H9 (cell line): Measurements from ENCODE around the gene FBXL12. TPM values are rescaled to one million over a fixed set of nuclear protein-coding genes. Genes with fewer than 3 reads are reported as not detected.

Experiments used
- DNase-seq: peaks from one replicate; pipeline ENCODE4 v3.0.0-alpha.2; 2017
- H2AFZ ChIP-seq: one replicate; pipeline ENCODE4 v1.6.1; 2013; ENCODE audit warnings: mild to moderate bottlenecking, low read length, control low read depth, moderate library complexity
- H2AK5ac ChIP-seq: 2 replicates; pipeline ENCODE4 v1.6.1; 2013; ENCODE audit warnings: low read length, control low read depth, mixed read lengths; ENCODE audit not compliant: insufficient read length
- H2BK120ac ChIP-seq: one replicate; pipeline ENCODE4 v1.6.1; 2013; ENCODE audit warnings: low read depth, mild to moderate bottlenecking, low read length, control low read depth, inconsistent platforms; ENCODE audit not compliant: poor library complexity, severe bottlenecking
- H2BK12ac ChIP-seq: 2 replicates; pipeline ENCODE4 v1.6.1; 2013; ENCODE audit warnings: low read length, control low read depth, mixed read lengths, low read depth; ENCODE audit not compliant: insufficient read length
- H2BK15ac ChIP-seq: 2 replicates; pipeline ENCODE4 v1.6.1; 2013; ENCODE audit warnings: low read depth, low read length, control low read depth
- H2BK20ac ChIP-seq: one replicate; pipeline ENCODE4 v1.6.1; 2013; ENCODE audit warnings: low read depth, mild to moderate bottlenecking, low read length, control low read depth, inconsistent platforms; ENCODE audit not compliant: poor library complexity, severe bottlenecking
- H2BK5ac ChIP-seq: 2 replicates; pipeline ENCODE4 v1.6.1; 2013; ENCODE audit warnings: low read length, control low read depth, mixed read lengths; ENCODE audit not compliant: insufficient read length
- H3K14ac ChIP-seq: 2 replicates; pipeline ENCODE4 v1.6.1; 2013; ENCODE audit warnings: low read length, control low read depth; ENCODE audit not compliant: insufficient read depth
- H3K18ac ChIP-seq: 2 replicates; pipeline ENCODE4 v1.6.1; 2013; ENCODE audit warnings: low read depth, mild to moderate bottlenecking, mixed read lengths, low read length, control low read depth; ENCODE audit not compliant: insufficient read length
- H3K23ac ChIP-seq: 2 replicates; pipeline ENCODE4 v1.6.1; 2013; ENCODE audit warnings: low read length, control low read depth, mixed read lengths, low read depth; ENCODE audit not compliant: insufficient read length
- H3K23me2 ChIP-seq: 2 replicates; pipeline ENCODE4 v1.6.1; 2013; ENCODE audit warnings: low read depth, mild to moderate bottlenecking, mixed read lengths, low read length, control low read depth; ENCODE audit not compliant: insufficient read length, poor library complexity, severe bottlenecking
- H3K27ac ChIP-seq: 2 replicates; pipeline ENCODE4 v1.5.1; 2013; ENCODE audit warnings: low read length, control low read depth, mixed read lengths, low read depth; ENCODE audit not compliant: insufficient read length
- H3K27me3 ChIP-seq: 2 replicates; pipeline ENCODE4 v1.6.1; 2013; ENCODE audit warnings: low read length, control low read depth, inconsistent platforms; ENCODE audit not compliant: insufficient read depth
- H3K4ac ChIP-seq: 2 replicates; pipeline ENCODE4 v1.6.1; 2013; ENCODE audit warnings: low read depth, mild to moderate bottlenecking, control low read depth, inconsistent platforms, low read length, moderate library complexity
- H3K4me1 ChIP-seq: 2 replicates; pipeline ENCODE4 v1.6.1; 2013; ENCODE audit warnings: low read length, control low read depth, inconsistent platforms; ENCODE audit not compliant: insufficient read depth
- H3K4me2 ChIP-seq: 2 replicates; pipeline ENCODE4 v1.6.1; 2013; ENCODE audit warnings: low read length, control low read depth, mixed read lengths; ENCODE audit not compliant: insufficient read length, insufficient read depth
- H3K56ac ChIP-seq: 2 replicates; pipeline ENCODE4 v1.6.1; 2013; ENCODE audit warnings: low read depth, mild to moderate bottlenecking, mixed read lengths, low read length, control low read depth; ENCODE audit not compliant: insufficient read length
- H3K79me1 ChIP-seq: 2 replicates; pipeline ENCODE4 v1.6.1; 2013; ENCODE audit warnings: low read depth, mild to moderate bottlenecking, moderate library complexity, low read length, control low read depth, inconsistent platforms; ENCODE audit not compliant: insufficient read depth, poor library complexity, severe bottlenecking
- H3K79me2 ChIP-seq: 2 replicates; pipeline ENCODE4 v1.6.1; 2013; ENCODE audit warnings: low read length, control low read depth, inconsistent platforms; ENCODE audit not compliant: insufficient read depth
- H3K9ac ChIP-seq: 2 replicates; pipeline ENCODE4 v1.6.1; 2013; ENCODE audit warnings: low read length, control low read depth, mixed read lengths; ENCODE audit not compliant: insufficient read length; ENCODE audit errors: extremely low read depth
- H3K9me3 ChIP-seq: one replicate; pipeline ENCODE4 v1.6.1; 2013; ENCODE audit warnings: low read depth, low read length, inconsistent platforms; ENCODE audit not compliant: control insufficient read depth
- H3T11ph ChIP-seq: one replicate; pipeline ENCODE4 v1.6.1; 2013; ENCODE audit warnings: mild to moderate bottlenecking, low read length, control low read depth, inconsistent platforms
- H4K20me1 ChIP-seq: one replicate; pipeline ENCODE4 v1.6.1; 2013; ENCODE audit not compliant: control insufficient read depth, insufficient read length, insufficient read depth
- H4K5ac ChIP-seq: 2 replicates; pipeline ENCODE4 v1.6.1; 2013; ENCODE audit warnings: low read depth, mild to moderate bottlenecking, mixed read lengths, low read length, control low read depth; ENCODE audit not compliant: insufficient read length
- H4K8ac ChIP-seq: replicated peaks from 2 replicates; pipeline ENCODE4 v1.6.1; 2013; ENCODE audit warnings: low read length, control low read depth, mixed read lengths, low read depth; ENCODE audit not compliant: insufficient read length
- H4K91ac ChIP-seq: 2 replicates; pipeline ENCODE4 v1.6.1; 2013; ENCODE audit warnings: low read depth, mild to moderate bottlenecking, moderate library complexity, mixed read lengths, low read length, control low read depth; ENCODE audit not compliant: insufficient read length
- H3K27ac Mint-ChIP-seq, 3 experiments: 2 replicates in 2 of 3; 3 replicates in 1 of 3; pipeline ENCODE4 v1.8.0; 2020 to 2021; ENCODE audit warnings: mixed read lengths in 3 of 3, mild to moderate bottlenecking in 1 of 3, moderate library complexity in 1 of 3
- H3K27me3 Mint-ChIP-seq: 2 replicates; pipeline ENCODE4 v1.8.0; 2021; ENCODE audit warnings: low read depth, mild to moderate bottlenecking, moderate library complexity, mixed read lengths
- H3K36me3 Mint-ChIP-seq, 3 experiments: 2 replicates in 2 of 3; 3 replicates in 1 of 3; pipeline ENCODE4 v1.8.0; 2020 to 2021; ENCODE audit warnings: low read depth in 3 of 3, mixed read lengths in 3 of 3; ENCODE audit not compliant: insufficient read depth in 1 of 3
- H3K4me1 Mint-ChIP-seq, 2 experiments: 2 replicates each; pipeline ENCODE4 v1.8.0; 2020; ENCODE audit warnings: mixed read lengths in 2 of 2
- H3K4me3 Mint-ChIP-seq, 2 experiments: 2 replicates in 1 of 2; 3 replicates in 1 of 2; pipeline ENCODE4 v1.8.0; 2020 to 2021; ENCODE audit warnings: mild to moderate bottlenecking in 2 of 2, mixed read lengths in 2 of 2, moderate library complexity in 1 of 2
- H3K9me3 Mint-ChIP-seq, 2 experiments: 2 replicates in 1 of 2; 3 replicates in 1 of 2; pipeline ENCODE4 v1.8.0; 2020; ENCODE audit warnings: mild to moderate bottlenecking in 2 of 2, mixed read lengths in 2 of 2, moderate library complexity in 1 of 2
- CTCF ChIP-seq: fragments of 200-600 bp; sonication (generic); conservative IDR thresholded peaks from 3 replicates; pipeline ENCODE4 v1.8.0; 2021; ENCODE audit warnings: antibody characterized with exemption, mild to moderate bottlenecking
- WGBS: extraction: QIAGEN DNeasy Blood & Tissue Kit; methylation state at CpG from one replicate; pipeline ENCODE4 v1.1.7; 2013; ENCODE audit warnings: missing lambda C conversion rate, low lambda C conversion rate, mixed read lengths; ENCODE audit not compliant: insufficient read length; ENCODE audit errors: extremely low coverage; 5-methylcytosine and 5-hydroxymethylcytosine counted together
- total RNA-seq: library from RNA; stranded (reverse); gene quantifications from 2 replicates; pipeline ENCODE4 v1.2.1, GENCODE V29; 2021

Gene FBXL12
- total RNA-seq, 1 experiment from 2014 or later = 31.8 TPM

GRCh38 chr19:9839415-9839814, 20.5 kb upstream of the FBXL12 start:
- Histone ChIP-seq H4K5ac (no peak overlapping the region), H2BK120ac (no peak overlapping the region), H3K79me2 (peaks cover 1% of the 10 kb centered on the region), H3K9me3 (no peaks in the 10 kb centered on the region), H3K23me2 (no peaks in the 10 kb centered on the region), H3T11ph (no peak overlapping the region), H3K23ac (no peak overlapping the region), H4K20me1 (no peaks in the 10 kb centered on the region), H3K9ac (no peak overlapping the region), H3K27ac (no peak overlapping the region), H4K8ac (no peak overlapping the region), H3K14ac (no peak overlapping the region), H4K91ac (no peak overlapping the region), H2BK20ac (no peak overlapping the region), H2BK5ac (no peak overlapping the region), H3K4me2 (no peak overlapping the region), H2AK5ac (no peak overlapping the region), H3K79me1 (peaks cover 4% of the 10 kb centered on the region), H3K56ac (no peak overlapping the region), H2BK15ac (no peak overlapping the region), H3K4me1 (no peaks in the 10 kb centered on the region), H3K4ac (no peak overlapping the region), H2BK12ac (no peak overlapping the region), H3K18ac (no peak overlapping the region), H2AFZ (no peak overlapping the region), H3K27me3 (no peaks in the 10 kb centered on the region)
- DNase-seq = no peak
- Mint-ChIP-seq H3K36me3 (peaks cover 30 to 54% (median 45%) of the 10 kb centered on the region in 3 experiments), H3K9me3 (no peaks in the 10 kb centered on the region; a peak in 1 of 5 replicates), H3K27me3 (no peaks in the 10 kb centered on the region), H3K4me3 (no peak overlapping the region), H3K27ac (no peak overlapping the region), H3K4me1 (peaks cover 8 to 11% of the 10 kb centered on the region in 2 experiments)
- WGBS = no CpG with 5 or more reads among the region's 1 CpG
- TF ChIP-seq CTCF = no peak
